CD4-positive, alpha-beta T cell treated with Interferon gamma for 1 hour (primary cell): ENCODE data around the gene ATXN1.
A peak's percentile ranks its signal among the peaks of the same experiment; 100 is the strongest.

Experiments used
- DNase-seq: peaks from one replicate; pipeline ENCODE4 v3.0.0-alpha.2; 2020

ATXN1 gene

GRCh38 chr6:16694781-16695578 lies 66.3 kb downstream of the ATXN1 start:
- DNase-seq: no peak

- DNase-seq: no peak
These were observed 69.9 kb downstream of the ATXN1 start for GRCh38 chr6:16691324-16691723.

DNA sequence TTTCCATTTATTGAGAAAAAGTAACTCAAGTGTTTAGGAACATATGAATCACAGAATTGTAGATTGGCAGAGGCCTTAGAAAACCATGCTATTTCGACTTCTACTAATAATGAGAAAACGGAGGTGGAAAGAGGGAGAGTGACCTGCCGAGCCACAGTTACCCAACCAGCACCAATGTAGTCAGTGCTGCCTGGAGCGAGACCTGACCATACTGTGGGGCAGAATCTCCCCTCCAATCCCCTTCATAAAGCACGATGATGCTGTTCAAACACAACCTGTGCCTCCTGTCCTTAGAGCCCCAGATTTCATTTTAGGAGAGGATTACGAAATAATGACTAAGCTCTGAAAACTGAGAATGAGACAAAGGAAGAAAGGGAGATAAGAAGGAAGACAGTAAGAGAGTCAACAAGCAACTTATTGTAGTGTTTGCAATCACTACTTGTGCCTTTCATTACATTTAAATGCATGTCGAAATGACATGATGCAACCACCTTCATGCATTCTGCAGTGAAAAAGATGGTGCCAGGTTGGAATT lies 70.6 kb downstream of the ATXN1 start:
- no peak for DNase-seq

DNA sequence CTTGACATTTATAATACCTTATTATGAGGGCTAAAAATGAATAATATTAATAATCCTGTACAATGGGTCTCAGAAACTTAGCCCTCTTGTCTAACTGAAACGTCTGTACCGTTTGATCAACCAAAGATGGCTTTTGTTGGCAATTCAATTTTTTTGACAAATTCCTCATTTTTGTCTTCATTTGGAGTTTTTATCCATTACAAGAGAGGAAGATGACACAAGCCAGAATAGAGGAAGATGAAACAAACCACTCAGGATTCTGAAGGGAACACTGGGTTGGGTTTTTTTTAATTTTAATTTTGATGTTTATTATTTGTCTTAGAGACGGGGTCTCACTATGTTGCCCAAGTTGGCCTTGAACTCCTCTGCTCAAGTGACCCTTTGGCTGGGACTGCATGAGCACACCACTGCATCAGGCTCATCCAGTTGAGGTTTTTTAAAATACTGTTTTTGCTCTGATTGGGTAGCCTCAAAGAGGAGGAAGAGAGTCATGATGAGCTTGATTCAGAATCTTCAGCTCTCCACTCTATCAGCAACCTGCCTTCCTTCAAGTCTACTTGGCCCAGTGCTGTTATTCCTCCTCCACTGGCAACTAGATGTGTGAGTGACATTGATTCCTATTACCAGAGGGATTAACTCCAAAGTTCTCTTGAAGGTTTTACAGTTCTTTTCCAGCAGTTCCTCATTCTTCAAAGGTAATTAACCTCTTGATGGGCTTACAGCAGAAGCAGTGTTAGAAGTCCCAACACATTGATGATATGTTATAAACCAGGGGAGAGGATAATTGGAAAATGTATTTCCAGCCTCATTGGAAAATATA lies 71.3 kb downstream of the ATXN1 start:
- no peak for DNase-seq

GRCh38 chr6:16688984-16689636 lies 72.2 kb downstream of the ATXN1 start:
- DNase-seq: no peak

DNA sequence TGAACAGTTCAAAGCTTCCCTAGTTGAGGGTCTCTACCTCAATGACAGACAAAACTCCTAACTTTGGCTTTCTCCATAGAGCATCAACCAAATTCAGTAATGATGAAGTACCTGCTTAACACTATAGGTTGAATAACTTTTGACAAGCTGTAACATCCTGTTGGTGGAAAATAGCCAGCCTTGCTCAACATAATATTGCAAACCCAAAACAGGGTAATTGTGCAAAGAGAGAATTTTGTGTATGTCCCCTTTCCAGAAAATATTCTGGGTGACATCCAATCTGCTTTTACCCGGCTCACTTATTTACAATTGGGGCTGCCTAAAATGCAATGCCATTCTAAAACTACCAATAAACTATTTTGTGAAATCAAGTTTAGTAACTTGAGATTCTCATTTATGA lies 72.8 kb downstream of the ATXN1 start:
- DNase-seq: no peak

GRCh38 chr6:16687045-16687444 lies 74.2 kb downstream of the ATXN1 start:
- no peak for DNase-seq

GRCh38 chr6:16684896-16685554 lies 76.2 kb downstream of the ATXN1 start:
- DNase-seq: peak; percentile 55

GRCh38 chr6:16684195-16684689 lies 77.0 kb downstream of the ATXN1 start:
- peak; percentile 14 for DNase-seq

DNA sequence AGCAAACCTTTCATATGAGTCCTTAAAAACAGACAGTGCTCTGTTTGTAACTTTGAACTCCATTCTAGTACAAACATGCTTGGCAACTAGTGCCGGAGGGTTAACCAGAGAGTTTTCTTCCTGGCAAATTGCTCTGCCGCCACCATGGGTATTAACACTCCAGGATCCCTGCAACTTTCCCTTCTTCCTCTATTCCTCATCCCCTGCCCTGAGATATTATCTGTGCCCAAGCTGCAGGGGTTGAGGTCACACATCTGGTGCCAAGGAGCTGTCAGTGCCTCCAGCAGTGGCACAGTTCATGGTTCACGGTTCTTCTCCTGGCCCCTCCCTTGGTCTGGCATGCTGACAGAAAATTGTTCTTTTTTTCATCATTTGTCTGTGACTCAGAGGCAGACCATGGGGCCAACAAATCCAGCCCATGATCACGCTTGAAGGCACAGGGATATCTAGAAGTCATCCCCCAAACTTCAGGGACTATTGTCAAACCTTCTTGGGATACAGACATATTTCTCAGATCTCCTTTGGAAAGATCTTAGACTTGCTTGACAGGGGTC lies 77.5 kb downstream of the ATXN1 start:
- peak; percentile 47 for DNase-seq

DNA sequence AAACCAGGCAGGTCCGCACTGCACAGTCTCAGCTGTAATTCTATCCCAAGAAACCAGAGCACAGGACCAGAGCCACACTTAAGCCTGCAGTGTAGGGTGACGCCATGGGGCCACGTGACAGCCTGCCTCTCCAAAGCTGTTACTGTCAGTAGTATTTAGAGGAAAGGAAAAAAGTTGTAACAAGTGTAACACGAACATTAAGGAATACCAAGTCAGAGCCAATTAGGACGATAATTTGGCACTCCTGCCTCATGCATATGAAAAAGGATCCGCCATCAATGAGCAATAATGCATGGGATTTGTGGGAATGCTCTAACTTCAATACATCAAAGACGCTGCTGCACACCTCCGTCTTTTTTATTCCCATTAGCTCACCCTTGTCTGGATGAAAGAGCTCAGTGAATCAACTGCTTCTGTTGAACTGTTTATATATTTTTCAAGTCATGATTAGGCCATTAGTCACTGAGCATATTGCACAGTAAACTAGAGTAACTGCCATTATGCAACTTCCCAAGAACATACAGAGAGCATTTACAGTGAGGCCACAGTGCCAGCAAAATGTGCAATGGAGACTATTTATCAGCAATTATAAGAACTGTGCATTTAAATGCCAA lies 79.9 kb downstream of the ATXN1 start:
- DNase-seq: no peak

- DNase-seq: no peak
These were observed 82.2 kb downstream of the ATXN1 start for GRCh38 chr6:16679050-16679449.

GRCh38 chr6:16677458-16677857 lies 83.8 kb downstream of the ATXN1 start:
- no peak for DNase-seq

DNA sequence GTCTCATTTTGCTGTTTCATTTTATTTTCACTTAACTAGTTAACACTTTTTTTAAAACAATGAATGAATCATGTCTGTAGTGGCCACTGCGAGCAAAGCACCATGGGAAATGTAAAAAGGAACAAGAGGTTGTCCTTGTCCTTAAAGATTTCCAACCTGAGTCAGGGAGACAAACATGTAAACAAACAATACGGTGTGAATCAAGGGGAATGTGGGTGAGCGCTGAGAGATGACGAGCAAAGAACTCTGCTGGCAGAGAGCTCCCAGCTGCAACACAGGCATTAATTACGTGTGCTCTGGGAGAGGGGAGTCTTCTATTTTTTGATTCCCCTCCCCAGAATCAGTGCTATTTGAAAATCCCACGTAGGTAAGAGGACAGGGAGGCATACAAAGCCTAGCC lies 84.3 kb downstream of the ATXN1 start:
- DNase-seq: no peak

- DNase-seq: no peak
These were observed 84.9 kb downstream of the ATXN1 start for GRCh38 chr6:16676376-16676775.

GRCh38 chr6:16674801-16675392 lies 86.4 kb downstream of the ATXN1 start:
- no peak for DNase-seq

DNA sequence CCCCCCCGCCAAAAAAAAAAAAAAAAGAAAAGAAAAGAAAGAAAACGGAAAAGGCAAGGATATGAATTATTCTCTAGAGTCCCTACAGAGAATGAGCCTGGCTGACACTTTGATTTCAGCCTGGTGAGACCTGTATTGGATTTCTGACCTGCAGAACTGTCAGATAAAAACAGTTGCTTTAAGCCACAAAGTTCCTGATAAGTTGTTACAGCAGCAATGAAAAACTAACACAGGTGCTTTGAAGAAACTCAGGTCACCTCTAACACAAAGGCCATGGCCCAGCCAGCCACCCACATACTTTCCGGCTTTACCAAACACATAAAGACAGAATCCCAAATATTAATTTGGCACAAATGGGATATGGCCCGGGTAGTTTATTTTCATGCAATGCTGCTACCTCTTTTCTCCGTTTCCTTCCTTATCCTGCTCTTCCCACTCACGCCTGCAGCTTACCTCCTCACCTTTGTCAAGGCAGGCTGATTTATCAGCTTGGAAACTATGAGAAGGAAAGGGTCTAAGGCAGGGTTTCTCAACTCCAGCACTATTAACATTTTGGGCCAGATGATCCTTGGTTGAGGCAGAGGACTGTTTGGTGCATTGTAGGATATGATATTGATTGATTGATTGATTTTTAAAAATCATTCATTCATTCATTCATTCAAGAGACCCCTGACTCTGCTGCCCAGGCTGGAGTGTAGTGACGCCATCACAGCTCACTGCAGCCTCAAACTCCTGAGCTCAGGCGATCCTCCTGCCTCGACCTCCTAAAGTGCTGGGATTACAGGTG lies 88.1 kb downstream of the ATXN1 start:
- no peak for DNase-seq

DNA sequence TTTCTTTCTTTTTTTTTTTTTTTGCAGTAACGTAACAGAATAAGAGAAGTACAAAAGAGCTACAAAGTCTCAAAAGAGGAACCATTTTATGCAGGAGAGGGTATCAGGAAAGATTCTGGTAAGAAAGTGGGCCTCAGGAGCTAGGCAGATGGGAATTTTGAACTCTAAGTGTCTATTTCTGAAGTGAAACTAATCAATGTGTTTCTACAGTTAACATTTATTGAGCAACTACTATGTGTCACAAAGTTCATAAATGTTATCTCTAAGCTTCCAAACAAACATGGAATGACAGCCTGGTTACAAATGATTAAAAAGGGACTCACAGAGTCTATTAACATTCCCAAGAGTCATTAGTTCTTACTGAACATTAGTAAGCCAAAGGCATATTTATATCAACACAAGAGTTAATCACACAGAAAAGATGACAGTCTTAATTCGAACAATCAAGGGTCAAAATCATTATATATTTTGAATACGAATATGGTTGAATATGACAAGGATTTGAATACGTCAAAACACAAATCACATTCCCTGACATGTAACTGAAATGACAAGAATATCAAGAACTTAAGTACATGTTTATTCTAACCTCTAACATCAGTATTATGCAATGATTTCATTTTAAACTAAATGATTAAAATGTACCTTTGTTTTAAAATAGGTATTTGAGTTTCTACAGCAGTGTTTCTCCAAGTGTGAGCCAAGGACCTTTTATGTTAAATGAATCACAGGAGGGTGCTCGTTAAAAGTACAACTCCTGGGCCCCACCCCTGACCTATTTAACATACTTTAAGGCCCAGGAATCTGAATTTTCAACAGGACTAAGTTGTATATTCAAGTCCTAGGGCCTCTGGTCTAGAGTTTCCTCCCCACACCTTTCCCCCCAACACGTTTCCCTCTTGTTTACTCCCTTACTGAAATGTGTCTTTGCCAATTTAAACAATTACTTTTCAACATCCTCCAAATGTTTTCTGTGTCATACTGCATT lies 89.7 kb downstream of the ATXN1 start:
- no peak for DNase-seq

- no peak for DNase-seq
These were observed 90.6 kb downstream of the ATXN1 start for GRCh38 chr6:16670617-16671051.
